Upper lobe of left lung (tissue), 6 donors: Measurements from ENCODE around the gene PLXNA3. TPM values are rescaled to one million over a fixed set of nuclear protein-coding genes. Genes with fewer than 3 reads are reported as not detected.
A peak's percentile ranks its signal among the peaks of the same experiment; 100 is the strongest.

Experiments used
- ATAC-seq, 2 donors: fragments of 200-7000 bp; cut with Tn5 transposase; one replicate each; pipeline ENCODE4 v1.9.1; 2022; ENCODE audit warnings: mild to moderate bottlenecking in 2 of 2, moderate library complexity in 2 of 2; ENCODE audit not compliant: low FRiP score in 2 of 2
- DNase-seq, 2 donors: peaks; one replicate each; pipeline ENCODE4 v3.0.0-alpha.2; 2019 to 2020
- H3K27ac ChIP-seq, 4 donors: fragments of 200-600 bp; sonication (generic); one replicate each; pipeline ENCODE4 v1.5.1; 2016 to 2019
- H3K27me3 ChIP-seq, 4 donors: fragments of 200-600 bp; sonication (generic); one replicate each; pipeline ENCODE4 v1.5.1; 2017 to 2019
- H3K36me3 ChIP-seq, 4 donors: fragments of 200-600 bp; sonication (generic); one replicate each; pipeline ENCODE4 v1.5.1; 2016 to 2019
- H3K4me1 ChIP-seq, 4 donors: fragments of 200-600 bp; sonication (generic); one replicate each; pipeline ENCODE4 v1.5.1; 2018 to 2019
- H3K4me3 ChIP-seq, 4 donors: fragments of 200-600 bp; sonication (generic); one replicate each; pipeline ENCODE4 v1.5.1; 2017 to 2019; ENCODE audit warnings: mild to moderate bottlenecking in 2 of 4, moderate library complexity in 1 of 4
- H3K9me3 ChIP-seq, 4 donors: fragments of 200-600 bp; sonication (generic); one replicate each; pipeline ENCODE4 v1.5.1; 2018 to 2019
- CTCF ChIP-seq, 6 experiments: fragments of 450-650 bp in 4 of 6; fragments of 200-600 bp in 2 of 6; sonication (generic) in 2 of 6; IDR thresholded peaks; one replicate each; pipeline ENCODE4 v1.5.1; 2016 to 2019; ENCODE audit warnings: antibody characterized with exemption in 6 of 6
- EP300 ChIP-seq, 4 donors: sonication (generic); formaldehyde crosslinking; IDR thresholded peaks; one replicate each; pipeline ENCODE4 v1.5.1; 2017; ENCODE audit warnings: antibody characterized with exemption in 4 of 4, control low read depth in 2 of 4
- POLR2A ChIP-seq, 4 donors: fragments of 450-650 bp; IDR thresholded peaks; one replicate each; pipeline ENCODE4 v1.5.1; 2016 to 2017; ENCODE audit warnings: antibody characterized with exemption in 4 of 4, mild to moderate bottlenecking in 2 of 4
- POLR2AphosphoS5 ChIP-seq, 2 donors: sonication (generic); formaldehyde crosslinking; IDR thresholded peaks; one replicate each; pipeline ENCODE4 v1.5.1; 2017; ENCODE audit warnings: antibody characterized with exemption in 2 of 2
- WGBS, 2 donors: methylation state at CpG; one replicate each; pipeline ENCODE4 v1.1.5; 2017 to 2018; 5-methylcytosine and 5-hydroxymethylcytosine counted together
- total RNA-seq, 6 donors: library from RNA; depleted of rRNA in 4 of 6; stranded (reverse); fragments of >200 nt in 4 of 6; gene quantifications; one replicate each; pipeline versions ENCODE4 v1.1.0 to v1.2.1, GENCODE V29; 2016 to 2021
- donor health status: DM: no; HTN: no; CAD: no; lungs with moderate emphysema.
- donor health status: DM: no; HTN: yes; CAD: no; lungs with severe emphysema.

Gene PLXNA3
- total RNA-seq, 6 donors from 2014 or later: 7.9 to 195 (median 36.3) TPM

GRCh38 chrX:154420402-154420756 is 37.7 kb upstream of the PLXNA3 start:
- H3K27ac ChIP-seq: peak overlapping the region in 1 of 4 donors; percentile 33
- no peak overlapping the region for H3K4me3 ChIP-seq
- peak in 1 of 2 donors; percentile 24 for ATAC-seq
- H3K4me1 ChIP-seq: no peaks in the 10 kb centered on the region
- H3K36me3 ChIP-seq: peaks cover 0 to 9% (median 0%) of the 10 kb centered on the region in 4 donors
- DNase-seq: no peak
- WGBS, 2 donors: 71 to 92% methylated on average over 1 to 10 of the region's 10 CpGs
- H3K9me3 ChIP-seq: no peaks in the 10 kb centered on the region
- no peaks in the 10 kb centered on the region for H3K27me3 ChIP-seq
- TF ChIP-seq POLR2A (IDR thresholded peaks at IDR 0.05): no peak
- TF ChIP-seq EP300 (IDR thresholded peaks at IDR 0.05): no peak
- no peak for TF ChIP-seq POLR2AphosphoS5 (IDR thresholded peaks at IDR 0.05)
- TF ChIP-seq CTCF (IDR thresholded peaks at IDR 0.05): no peak

GRCh38 chrX:154426916-154427770 is 30.9 kb upstream of the PLXNA3 start:
- peak overlapping the region in 3 of 4 donors; percentile 75 to 92 (median 76) for H3K4me3 ChIP-seq

GRCh38 chrX:154428176-154429171 is 29.6 kb upstream of the PLXNA3 start, which contains the start of gene ATP6AP1:
ATP6AP1 (plus strand) TSS chrX:154428677; CDS start chrX:154428693, 16 bp downstream.
- Histone ChIP-seq H3K36me3 (peaks cover 0 to 20% (median 10%) of the 10 kb centered on the region in 4 donors), H3K27ac (peak within 1 kb of the TSS; percentile 78 to 96 (median 85)), H3K4me1 (peaks cover 8 to 21% (median 11%) of the 10 kb centered on the region in 4 donors), H3K4me3 (peak within 1 kb of the TSS; percentile 75 to 92 (median 82)), H3K9me3 (peaks cover 0 to 15% (median 0%) of the 10 kb centered on the region in 4 donors), H3K27me3 (no peaks in the 10 kb centered on the region)
- ATAC-seq (peak; percentile 95 to 99), DNase-seq (peak; percentile 94 to 97)
- WGBS, 2 donors: 27 to 59% methylated on average over 23 to 79 of the region's 87 CpGs
- TF ChIP-seq EP300 (IDR thresholded peaks at IDR 0.05): no peak
- peak; percentile 58 to 83 for TF ChIP-seq POLR2AphosphoS5 (IDR thresholded peaks at IDR 0.05)
- TF ChIP-seq CTCF (IDR thresholded peaks at IDR 0.05): peak in 1 of 6 experiments; percentile 23
- peak in 3 of 4 donors; percentile 28 to 85 (median 75) for TF ChIP-seq POLR2A (IDR thresholded peaks at IDR 0.05)

More at GRCh38 chrX:154426916-154427770, 30.9 kb upstream of the PLXNA3 start:
- 80% methylated on average over 5 to 13 of the region's 13 CpGs for WGBS, 2 donors
- ATAC-seq: no peak
- TF ChIP-seq POLR2A (IDR thresholded peaks at IDR 0.05) (no peak), EP300 (IDR thresholded peaks at IDR 0.05) (no peak), POLR2AphosphoS5 (IDR thresholded peaks at IDR 0.05) (no peak), CTCF (IDR thresholded peaks at IDR 0.05) (no peak)
- no peak for DNase-seq
- H3K4me1 ChIP-seq: peaks cover 8 to 21% (median 11%) of the 10 kb centered on the region in 4 donors
- peaks cover 0 to 6% (median 2%) of the 10 kb centered on the region in 4 donors for H3K36me3 ChIP-seq
- peaks cover 0 to 15% (median 0%) of the 10 kb centered on the region in 4 donors for H3K9me3 ChIP-seq
- H3K27me3 ChIP-seq: no peaks in the 10 kb centered on the region
- H3K27ac ChIP-seq: peak overlapping the region in 2 of 4 donors; percentile 88 to 96

- WGBS, 2 donors: 76% methylated on average over 2 of the region's 2 CpGs; no CpG with 5 or more reads in 1 of the 2 donors
- H3K27me3 ChIP-seq: no peaks in the 10 kb centered on the region
- peaks cover 0 to 32% (median 15%) of the 10 kb centered on the region in 4 donors for H3K36me3 ChIP-seq
- H3K4me1 ChIP-seq: peaks cover 8 to 21% (median 11%) of the 10 kb centered on the region in 4 donors
- no peak for ATAC-seq
- peaks cover 0 to 15% (median 0%) of the 10 kb centered on the region in 4 donors for H3K9me3 ChIP-seq
- H3K4me3 ChIP-seq: peak overlapping the region in 3 of 4 donors; percentile 75 to 92 (median 76)
- H3K27ac ChIP-seq: peak overlapping the region in 3 of 4 donors; percentile 82 to 96 (median 88)
- TF ChIP-seq POLR2AphosphoS5 (IDR thresholded peaks at IDR 0.05) (no peak), EP300 (IDR thresholded peaks at IDR 0.05) (no peak), POLR2A (IDR thresholded peaks at IDR 0.05) (no peak), CTCF (IDR thresholded peaks at IDR 0.05) (no peak)
- no peak for DNase-seq
Observed at GRCh38 chrX:154429711-154430110, 28.4 kb upstream of the PLXNA3 start.
